Endothelial cell of umbilical vein (primary cell): ENCODE data around the gene BIN1. TPM values are rescaled to one million over a fixed set of nuclear protein-coding genes. Genes with fewer than 3 reads are reported as not detected.

Experiments used
- BruUV-seq: library from RNA; stranded (reverse); fragments of 400-500 nt; replicated peaks from 2 replicates; lab custom pipeline; 2021; lab: Mats Ljungman, UMichigan
- CTCF ChIA-PET: fragments of 300-600, 350-600 bp; sonication (Branson Sonifier 250); formaldehyde crosslinking; loops from one replicate; lab custom pipeline; 2021; ENCODE audit warnings: antibody characterized with exemption, inconsistent platforms; lab: Charles Lee
- POLR2A ChIA-PET: fragments of 300-600, 350-600 bp; sonication (Branson Sonifier 250); formaldehyde crosslinking; loops from one replicate; lab custom pipeline; 2021; ENCODE audit warnings: antibody characterized with exemption, inconsistent platforms; lab: Charles Lee
- DNase-seq: peaks from one replicate; pipeline ENCODE4 v3.0.0-alpha.2; 2011; ENCODE audit warnings: low read depth, low spot score
- FAIRE-seq: peaks from 2 replicates; lab custom pipeline; 2011; peaks lifted over from hg19 to GRCh38; lab: Jason Lieb, UNC
- H2AFZ ChIP-seq: 2 replicates; pipeline ENCODE4 v1.6.0; 2012; ENCODE audit warnings: low read depth, low read length, control low read depth, inconsistent platforms
- H3K27ac ChIP-seq: 2 replicates; pipeline ENCODE4 v1.5.1; 2011; ENCODE audit warnings: low read depth, mild to moderate bottlenecking, control low read depth, low read length, moderate library complexity; ENCODE audit not compliant: insufficient read depth
- H3K27me3 ChIP-seq, 2 experiments: 2 replicates each; pipeline versions ENCODE4 v1.6.0 to v1.6.1; 2011; ENCODE audit warnings: low read length in 2 of 2, mixed read lengths in 1 of 2; ENCODE audit not compliant: control insufficient read depth in 2 of 2, insufficient read depth in 2 of 2
- H3K36me3 ChIP-seq, 2 experiments: 2 replicates in 1 of 2; 3 replicates in 1 of 2; pipeline ENCODE4 v1.5.1; 2011; ENCODE audit warnings: low read length in 2 of 2, mild to moderate bottlenecking in 1 of 2, moderate library complexity in 1 of 2; ENCODE audit not compliant: control insufficient read depth in 2 of 2, insufficient read depth in 2 of 2; ENCODE audit errors: extremely low read depth in 1 of 2
- H3K4me1 ChIP-seq: 3 replicates; pipeline ENCODE4 v1.5.1; 2011; ENCODE audit warnings: mild to moderate bottlenecking, low read length; ENCODE audit not compliant: control insufficient read depth, insufficient read depth; ENCODE audit errors: extremely low read depth
- H3K4me2 ChIP-seq: 2 replicates; pipeline ENCODE4 v1.6.1; 2011; ENCODE audit warnings: low read length, control low read depth, mixed read lengths; ENCODE audit not compliant: insufficient read depth
- H3K4me3 ChIP-seq, 3 experiments: fragments of 200-600 bp in 1 of 3; sonication (generic), shearing (Covaris generic) in 1 of 3; replicated peaks in 1 of 3; 2 replicates each; pipeline ENCODE4 v1.5.1; 2011 to 2016; ENCODE audit warnings: control low read depth in 3 of 3, low read length in 3 of 3, mild to moderate bottlenecking in 2 of 3, inconsistent platforms in 1 of 3, low read depth in 1 of 3, moderate library complexity in 1 of 3; ENCODE audit not compliant: insufficient read depth in 1 of 3
- H3K79me2 ChIP-seq: 2 replicates; pipeline ENCODE4 v1.6.0; 2012; ENCODE audit warnings: low read length, inconsistent platforms; ENCODE audit not compliant: control insufficient read depth, insufficient read depth
- H3K9ac ChIP-seq: replicated peaks from 2 replicates; pipeline ENCODE3; 2011; ENCODE audit warnings: low read length, control low read depth; ENCODE audit not compliant: insufficient read depth; ENCODE audit errors: extremely low read depth
- H3K9me1 ChIP-seq: replicated peaks from 3 replicates; pipeline ENCODE4 v1.6.0; 2011; ENCODE audit warnings: mild to moderate bottlenecking, low read length; ENCODE audit not compliant: control insufficient read depth, insufficient read depth; ENCODE audit errors: extremely low read depth
- H3K9me3 ChIP-seq: replicated peaks from 2 replicates; pipeline ENCODE4 v1.5.1; 2012; ENCODE audit warnings: low read length, inconsistent platforms; ENCODE audit not compliant: control insufficient read depth, insufficient read depth
- H4K20me1 ChIP-seq: replicated peaks from 2 replicates; pipeline ENCODE3; 2011; ENCODE audit warnings: mild to moderate bottlenecking, low read length; ENCODE audit not compliant: control insufficient read depth, insufficient read depth; ENCODE audit errors: extremely low read depth
- EZH2 ChIP-seq: IDR thresholded peaks from 2 replicates; pipeline ENCODE4 v1.6.1; 2012; ENCODE audit warnings: borderline replicate concordance, low read depth, mild to moderate bottlenecking, moderate library complexity, low read length, inconsistent platforms; ENCODE audit not compliant: severe bottlenecking
- FOS ChIP-seq: IDR thresholded peaks from 2 replicates; pipeline ENCODE4 v1.6.1; 2011; ENCODE audit warnings: mild to moderate bottlenecking, low read length, moderate library complexity, borderline replicate concordance; ENCODE audit not compliant: insufficient read depth
- GATA2 ChIP-seq: IDR thresholded peaks from 2 replicates; pipeline ENCODE4 v1.7.0; 2011; ENCODE audit warnings: low read depth, mild to moderate bottlenecking, moderate library complexity, mixed read lengths, low read length; ENCODE audit not compliant: insufficient read length, insufficient read depth
- JUN ChIP-seq: IDR thresholded peaks from 2 replicates; pipeline ENCODE4 v1.6.1; 2011; ENCODE audit warnings: borderline replicate concordance, low read depth; ENCODE audit not compliant: insufficient read length, insufficient read depth
- MAX ChIP-seq: IDR thresholded peaks from 2 replicates; pipeline ENCODE4 v1.6.1; 2011; ENCODE audit not compliant: insufficient read depth, insufficient read length
- MYC ChIP-seq: IDR thresholded peaks from one replicate; pipeline ENCODE4 v1.6.1; 2011; ENCODE audit warnings: mild to moderate bottlenecking, low read depth, low read length
- POLR2A ChIP-seq: IDR thresholded peaks from 2 replicates; pipeline ENCODE4 v1.6.1; 2012; ENCODE audit warnings: low read depth, mild to moderate bottlenecking, control low read depth, low read length
- POLR2AphosphoS5 ChIP-seq: IDR thresholded peaks from 2 replicates; pipeline ENCODE4 v1.6.1; 2012; ENCODE audit warnings: low read depth, mild to moderate bottlenecking, control low read depth, low read length, moderate library complexity; ENCODE audit not compliant: insufficient read depth
- dilution Hi-C: fragments of 300-500 bp; cut with MboI; formaldehyde crosslinking; loops from one replicate; pipeline ENCODE4 v1.15.0; 2019; ENCODE audit warnings: low sequenced_read_pairs; ENCODE audit not compliant: extremely low pct_ligation_motif_present
- intact Hi-C: fragments of 100-400 bp; cut with micrococcal nuclease; formaldehyde crosslinking; loops from one replicate; pipeline ENCODE4 v1.10.0; 2022
- polyA plus RNA-seq, 4 experiments: library from polyadenylated mRNA; depleted of rRNA in 3 of 4; stranded (reverse) in 3 of 4; unstranded in 1 of 4; fragments of >200 nt; gene quantifications; 2 replicates each; pipeline versions ENCODE4 v1.2.1 to v1.2.3, GENCODE V29; 2011 to 2012; ENCODE audit warnings: missing spikeins in 1 of 4
- total RNA-seq: library from RNA; stranded (reverse); gene quantifications from 2 replicates; pipeline ENCODE4 v1.2.3, GENCODE V29; 2021
- TF ChIP-seq, protein P1 (sequence below), 2 donors: IDR thresholded peaks; 1 replicate in 1 of 2; 2 replicates in 1 of 2; pipeline ENCODE4 v1.5.1; 2011; ENCODE audit warnings: low read length in 2 of 2, mild to moderate bottlenecking in 2 of 2, moderate library complexity in 2 of 2, control low read depth in 1 of 2, inconsistent platforms in 1 of 2, low read depth in 1 of 2; ENCODE audit not compliant: insufficient read depth in 1 of 2; ENCODE audit errors: extremely low read depth in 1 of 2

The BIN1 gene
- total and polyA plus RNA-seq, 2 donors (not counting 3 experiments of a cell fraction or from before 2014, with no cell fraction given), result 26.3 to 36.9 TPM

DNA sequence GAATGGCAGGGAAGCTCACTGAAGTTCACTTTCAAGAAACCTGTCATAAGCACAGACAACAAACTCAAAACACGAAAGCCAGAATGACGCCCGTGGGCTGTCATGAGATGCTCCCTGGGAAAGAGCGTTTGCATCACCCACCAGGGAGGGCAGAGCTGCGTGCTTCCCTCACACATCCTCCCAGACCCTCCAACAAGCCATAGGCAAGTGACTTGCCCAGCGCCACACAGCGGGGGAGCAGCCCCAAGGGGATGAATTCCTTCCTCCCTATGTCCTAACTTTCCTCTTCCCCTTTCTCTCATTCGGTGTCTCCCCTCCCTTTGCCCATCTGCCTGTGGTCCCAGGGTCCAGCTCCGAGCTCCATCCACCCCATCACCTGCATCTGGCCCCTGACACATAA, 10.7 kb downstream of the BIN1 start:
- TF ChIP-seq, protein P1, sequence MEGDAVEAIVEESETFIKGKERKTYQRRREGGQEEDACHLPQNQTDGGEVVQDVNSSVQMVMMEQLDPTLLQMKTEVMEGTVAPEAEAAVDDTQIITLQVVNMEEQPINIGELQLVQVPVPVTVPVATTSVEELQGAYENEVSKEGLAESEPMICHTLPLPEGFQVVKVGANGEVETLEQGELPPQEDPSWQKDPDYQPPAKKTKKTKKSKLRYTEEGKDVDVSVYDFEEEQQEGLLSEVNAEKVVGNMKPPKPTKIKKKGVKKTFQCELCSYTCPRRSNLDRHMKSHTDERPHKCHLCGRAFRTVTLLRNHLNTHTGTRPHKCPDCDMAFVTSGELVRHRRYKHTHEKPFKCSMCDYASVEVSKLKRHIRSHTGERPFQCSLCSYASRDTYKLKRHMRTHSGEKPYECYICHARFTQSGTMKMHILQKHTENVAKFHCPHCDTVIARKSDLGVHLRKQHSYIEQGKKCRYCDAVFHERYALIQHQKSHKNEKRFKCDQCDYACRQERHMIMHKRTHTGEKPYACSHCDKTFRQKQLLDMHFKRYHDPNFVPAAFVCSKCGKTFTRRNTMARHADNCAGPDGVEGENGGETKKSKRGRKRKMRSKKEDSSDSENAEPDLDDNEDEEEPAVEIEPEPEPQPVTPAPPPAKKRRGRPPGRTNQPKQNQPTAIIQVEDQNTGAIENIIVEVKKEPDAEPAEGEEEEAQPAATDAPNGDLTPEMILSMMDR (IDR thresholded peaks at IDR 0.05; ENCODE audit: extremely low read depth in 1 of 2, insufficient read depth in 1 of 2, low read depth in 1 of 2, low read length in 2 of 2), result no peak
- TF ChIP-seq EZH2 (no peak), GATA2 (no peak), POLR2AphosphoS5 (no peak), POLR2A (no peak), JUN (no peak), MAX (no peak), FOS (no peak), MYC (no peak)
- peaks cover 11% of the 10 kb centered on the region for H3K4me1 ChIP-seq
- no peak overlapping the region for H3K27ac ChIP-seq
- no peaks in the 10 kb centered on the region for H3K9me1 ChIP-seq
- dilution Hi-C loops, result no loop called here
- H3K9ac ChIP-seq, result no peak overlapping the region
- peaks cover 3% of the 10 kb centered on the region for H3K79me2 ChIP-seq
- BruUV-seq, result no TSS peak
- ChIA-PET POLR2A (no interaction called here), CTCF (interaction anchor here (0.7 to 1.8 kb wide), 4 partner anchors 9 to 28 kb away, joined by 3 to 9 read pairs (median 4); partner anchors contain the start of gene BIN1)
- no peaks in the 10 kb centered on the region for H3K9me3 ChIP-seq
- intact Hi-C loops, result no loop called here
- H4K20me1 ChIP-seq, result no peaks in the 10 kb centered on the region
- DNase-seq (no peak), FAIRE-seq (no peak)
- H3K27me3 ChIP-seq, result no peaks in the 10 kb centered on the region
- H3K4me2 ChIP-seq, result no peak overlapping the region
- H2AFZ ChIP-seq, result no peak overlapping the region
- no peaks in the 10 kb centered on the region for H3K36me3 ChIP-seq
- H3K4me3 ChIP-seq, result no peak overlapping the region
